Endothelial cell of umbilical vein (primary cell): ENCODE results near the gene ZHX3. TPM values are rescaled to one million over a fixed set of nuclear protein-coding genes. Genes with fewer than 3 reads are reported as not detected.

Experiments used
- BruUV-seq: library from RNA; stranded (reverse); fragments of 400-500 nt; replicated peaks from 2 replicates; lab custom pipeline; 2021; lab: Mats Ljungman, UMichigan
- CTCF ChIA-PET: fragments of 300-600, 350-600 bp; sonication (Branson Sonifier 250); formaldehyde crosslinking; loops from one replicate; lab custom pipeline; 2021; ENCODE audit warnings: antibody characterized with exemption, inconsistent platforms; lab: Charles Lee
- POLR2A ChIA-PET: fragments of 300-600, 350-600 bp; sonication (Branson Sonifier 250); formaldehyde crosslinking; loops from one replicate; lab custom pipeline; 2021; ENCODE audit warnings: antibody characterized with exemption, inconsistent platforms; lab: Charles Lee
- DNase-seq: peaks from one replicate; pipeline ENCODE4 v3.0.0-alpha.2; 2011; ENCODE audit warnings: low read depth, low spot score
- FAIRE-seq: peaks from 2 replicates; lab custom pipeline; 2011; peaks lifted over from hg19 to GRCh38; lab: Jason Lieb, UNC
- H2AFZ ChIP-seq: 2 replicates; pipeline ENCODE4 v1.6.0; 2012; ENCODE audit warnings: low read depth, low read length, control low read depth, inconsistent platforms
- H3K27ac ChIP-seq: 2 replicates; pipeline ENCODE4 v1.5.1; 2011; ENCODE audit warnings: low read depth, mild to moderate bottlenecking, control low read depth, low read length, moderate library complexity; ENCODE audit not compliant: insufficient read depth
- H3K27me3 ChIP-seq, 2 experiments: 2 replicates each; pipeline versions ENCODE4 v1.6.0 to v1.6.1; 2011; ENCODE audit warnings: low read length in 2 of 2, mixed read lengths in 1 of 2; ENCODE audit not compliant: control insufficient read depth in 2 of 2, insufficient read depth in 2 of 2
- H3K36me3 ChIP-seq, 2 experiments: 2 replicates in 1 of 2; 3 replicates in 1 of 2; pipeline ENCODE4 v1.5.1; 2011; ENCODE audit warnings: low read length in 2 of 2, mild to moderate bottlenecking in 1 of 2, moderate library complexity in 1 of 2; ENCODE audit not compliant: control insufficient read depth in 2 of 2, insufficient read depth in 2 of 2; ENCODE audit errors: extremely low read depth in 1 of 2
- H3K4me1 ChIP-seq: 3 replicates; pipeline ENCODE4 v1.5.1; 2011; ENCODE audit warnings: mild to moderate bottlenecking, low read length; ENCODE audit not compliant: control insufficient read depth, insufficient read depth; ENCODE audit errors: extremely low read depth
- H3K4me2 ChIP-seq: 2 replicates; pipeline ENCODE4 v1.6.1; 2011; ENCODE audit warnings: low read length, control low read depth, mixed read lengths; ENCODE audit not compliant: insufficient read depth
- H3K4me3 ChIP-seq, 3 experiments: fragments of 200-600 bp in 1 of 3; sonication (generic), shearing (Covaris generic) in 1 of 3; replicated peaks in 1 of 3; 2 replicates each; pipeline ENCODE4 v1.5.1; 2011 to 2016; ENCODE audit warnings: control low read depth in 3 of 3, low read length in 3 of 3, mild to moderate bottlenecking in 2 of 3, inconsistent platforms in 1 of 3, low read depth in 1 of 3, moderate library complexity in 1 of 3; ENCODE audit not compliant: insufficient read depth in 1 of 3
- H3K79me2 ChIP-seq: 2 replicates; pipeline ENCODE4 v1.6.0; 2012; ENCODE audit warnings: low read length, inconsistent platforms; ENCODE audit not compliant: control insufficient read depth, insufficient read depth
- H3K9ac ChIP-seq: replicated peaks from 2 replicates; pipeline ENCODE3; 2011; ENCODE audit warnings: low read length, control low read depth; ENCODE audit not compliant: insufficient read depth; ENCODE audit errors: extremely low read depth
- H3K9me1 ChIP-seq: replicated peaks from 3 replicates; pipeline ENCODE4 v1.6.0; 2011; ENCODE audit warnings: mild to moderate bottlenecking, low read length; ENCODE audit not compliant: control insufficient read depth, insufficient read depth; ENCODE audit errors: extremely low read depth
- H3K9me3 ChIP-seq: replicated peaks from 2 replicates; pipeline ENCODE4 v1.5.1; 2012; ENCODE audit warnings: low read length, inconsistent platforms; ENCODE audit not compliant: control insufficient read depth, insufficient read depth
- H4K20me1 ChIP-seq: replicated peaks from 2 replicates; pipeline ENCODE3; 2011; ENCODE audit warnings: mild to moderate bottlenecking, low read length; ENCODE audit not compliant: control insufficient read depth, insufficient read depth; ENCODE audit errors: extremely low read depth
- EZH2 ChIP-seq: IDR thresholded peaks from 2 replicates; pipeline ENCODE4 v1.6.1; 2012; ENCODE audit warnings: borderline replicate concordance, low read depth, mild to moderate bottlenecking, moderate library complexity, low read length, inconsistent platforms; ENCODE audit not compliant: severe bottlenecking
- FOS ChIP-seq: IDR thresholded peaks from 2 replicates; pipeline ENCODE4 v1.6.1; 2011; ENCODE audit warnings: mild to moderate bottlenecking, low read length, moderate library complexity, borderline replicate concordance; ENCODE audit not compliant: insufficient read depth
- GATA2 ChIP-seq: IDR thresholded peaks from 2 replicates; pipeline ENCODE4 v1.7.0; 2011; ENCODE audit warnings: low read depth, mild to moderate bottlenecking, moderate library complexity, mixed read lengths, low read length; ENCODE audit not compliant: insufficient read length, insufficient read depth
- JUN ChIP-seq: IDR thresholded peaks from 2 replicates; pipeline ENCODE4 v1.6.1; 2011; ENCODE audit warnings: borderline replicate concordance, low read depth; ENCODE audit not compliant: insufficient read length, insufficient read depth
- MAX ChIP-seq: IDR thresholded peaks from 2 replicates; pipeline ENCODE4 v1.6.1; 2011; ENCODE audit not compliant: insufficient read depth, insufficient read length
- MYC ChIP-seq: IDR thresholded peaks from one replicate; pipeline ENCODE4 v1.6.1; 2011; ENCODE audit warnings: mild to moderate bottlenecking, low read depth, low read length
- POLR2A ChIP-seq: IDR thresholded peaks from 2 replicates; pipeline ENCODE4 v1.6.1; 2012; ENCODE audit warnings: low read depth, mild to moderate bottlenecking, control low read depth, low read length
- POLR2AphosphoS5 ChIP-seq: IDR thresholded peaks from 2 replicates; pipeline ENCODE4 v1.6.1; 2012; ENCODE audit warnings: low read depth, mild to moderate bottlenecking, control low read depth, low read length, moderate library complexity; ENCODE audit not compliant: insufficient read depth
- dilution Hi-C: fragments of 300-500 bp; cut with MboI; formaldehyde crosslinking; loops from one replicate; pipeline ENCODE4 v1.15.0; 2019; ENCODE audit warnings: low sequenced_read_pairs; ENCODE audit not compliant: extremely low pct_ligation_motif_present
- intact Hi-C: fragments of 100-400 bp; cut with micrococcal nuclease; formaldehyde crosslinking; loops from one replicate; pipeline ENCODE4 v1.10.0; 2022
- polyA plus RNA-seq, 4 experiments: library from polyadenylated mRNA; depleted of rRNA in 3 of 4; stranded (reverse) in 3 of 4; unstranded in 1 of 4; fragments of >200 nt; gene quantifications; 2 replicates each; pipeline versions ENCODE4 v1.2.1 to v1.2.3, GENCODE V29; 2011 to 2012; ENCODE audit warnings: missing spikeins in 1 of 4
- total RNA-seq: library from RNA; stranded (reverse); gene quantifications from 2 replicates; pipeline ENCODE4 v1.2.3, GENCODE V29; 2021
- TF ChIP-seq, protein P1 (sequence below), 2 donors: IDR thresholded peaks; 1 replicate in 1 of 2; 2 replicates in 1 of 2; pipeline ENCODE4 v1.5.1; 2011; ENCODE audit warnings: low read length in 2 of 2, mild to moderate bottlenecking in 2 of 2, moderate library complexity in 2 of 2, control low read depth in 1 of 2, inconsistent platforms in 1 of 2, low read depth in 1 of 2; ENCODE audit not compliant: insufficient read depth in 1 of 2; ENCODE audit errors: extremely low read depth in 1 of 2

Gene ZHX3
- total and polyA plus RNA-seq, 2 donors (not counting 3 experiments of a cell fraction or from before 2014, with no cell fraction given), result 7.4 to 17.8 TPM

DNA sequence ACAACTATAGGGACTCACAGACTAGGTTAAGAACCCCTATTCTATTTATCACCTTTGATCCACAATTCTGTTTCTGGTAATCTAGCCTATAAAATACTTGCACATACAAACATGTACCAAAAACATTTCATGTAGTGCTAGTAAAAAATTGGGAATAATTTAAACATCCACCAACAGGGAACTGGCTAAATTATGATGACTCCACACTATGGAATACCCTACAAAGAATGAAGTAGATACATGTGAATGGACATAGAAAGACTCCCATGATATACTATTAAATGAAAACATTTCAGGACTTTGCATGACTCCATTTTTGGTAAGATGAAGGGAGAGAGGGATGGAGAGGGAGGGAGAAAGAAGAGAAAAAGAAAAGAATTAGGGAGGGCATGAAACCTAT, 58.2 kb downstream of the ZHX3 start:
- ChIA-PET CTCF (interaction anchor here (1.0 kb wide), 1 partner anchor 9 kb away, joined by 3 read pairs; no protein-coding TSS in a partner anchor), POLR2A (no interaction called here)
- Histone ChIP-seq H3K4me1 (no peaks in the 10 kb centered on the region), H3K4me3 (no peak overlapping the region), H2AFZ (no peak overlapping the region), H3K4me2 (no peak overlapping the region), H3K9me1 (no peaks in the 10 kb centered on the region), H3K27me3 (no peaks in the 10 kb centered on the region), H3K27ac (no peak overlapping the region), H3K36me3 (no peaks in the 10 kb centered on the region), H3K9ac (no peak overlapping the region), H3K9me3 (no peaks in the 10 kb centered on the region), H4K20me1 (no peaks in the 10 kb centered on the region), H3K79me2 (no peaks in the 10 kb centered on the region)
- dilution Hi-C loops (no loop called here), intact Hi-C loops (no loop called here)
- TF ChIP-seq POLR2A, result no peak
- no peak for TF ChIP-seq POLR2AphosphoS5
- no peak for TF ChIP-seq JUN
- TF ChIP-seq GATA2, result no peak
- TF ChIP-seq MAX, result no peak
- TF ChIP-seq MYC, result no peak
- FAIRE-seq (no peak), DNase-seq (no peak)
- BruUV-seq, result no TSS peak

- ChIA-PET POLR2A (no interaction called here), CTCF (interaction anchor here (1.0 kb wide), 1 partner anchor 8 kb away, joined by 3 read pairs; no protein-coding TSS in a partner anchor)
- TF ChIP-seq POLR2AphosphoS5 (no peak), MYC (no peak), FOS (no peak), JUN (no peak), EZH2 (no peak), MAX (no peak), POLR2A (no peak), GATA2 (no peak)
- TF ChIP-seq, protein P1, sequence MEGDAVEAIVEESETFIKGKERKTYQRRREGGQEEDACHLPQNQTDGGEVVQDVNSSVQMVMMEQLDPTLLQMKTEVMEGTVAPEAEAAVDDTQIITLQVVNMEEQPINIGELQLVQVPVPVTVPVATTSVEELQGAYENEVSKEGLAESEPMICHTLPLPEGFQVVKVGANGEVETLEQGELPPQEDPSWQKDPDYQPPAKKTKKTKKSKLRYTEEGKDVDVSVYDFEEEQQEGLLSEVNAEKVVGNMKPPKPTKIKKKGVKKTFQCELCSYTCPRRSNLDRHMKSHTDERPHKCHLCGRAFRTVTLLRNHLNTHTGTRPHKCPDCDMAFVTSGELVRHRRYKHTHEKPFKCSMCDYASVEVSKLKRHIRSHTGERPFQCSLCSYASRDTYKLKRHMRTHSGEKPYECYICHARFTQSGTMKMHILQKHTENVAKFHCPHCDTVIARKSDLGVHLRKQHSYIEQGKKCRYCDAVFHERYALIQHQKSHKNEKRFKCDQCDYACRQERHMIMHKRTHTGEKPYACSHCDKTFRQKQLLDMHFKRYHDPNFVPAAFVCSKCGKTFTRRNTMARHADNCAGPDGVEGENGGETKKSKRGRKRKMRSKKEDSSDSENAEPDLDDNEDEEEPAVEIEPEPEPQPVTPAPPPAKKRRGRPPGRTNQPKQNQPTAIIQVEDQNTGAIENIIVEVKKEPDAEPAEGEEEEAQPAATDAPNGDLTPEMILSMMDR (IDR thresholded peaks at IDR 0.05; ENCODE audit: extremely low read depth in 1 of 2, insufficient read depth in 1 of 2, low read depth in 1 of 2, low read length in 2 of 2), result no peak
- Histone ChIP-seq H3K4me3 (no peak overlapping the region), H3K9ac (no peak overlapping the region), H4K20me1 (no peaks in the 10 kb centered on the region), H3K27ac (no peak overlapping the region), H3K9me1 (no peaks in the 10 kb centered on the region), H3K9me3 (no peaks in the 10 kb centered on the region), H3K36me3 (no peaks in the 10 kb centered on the region), H3K4me2 (no peak overlapping the region), H3K4me1 (no peaks in the 10 kb centered on the region), H3K27me3 (no peaks in the 10 kb centered on the region), H2AFZ (no peak overlapping the region), H3K79me2 (no peaks in the 10 kb centered on the region)
- BruUV-seq, result no TSS peak
- intact Hi-C loops (no loop called here), dilution Hi-C loops (no loop called here)
- no peak for DNase-seq
- FAIRE-seq, result no peak
Measured at GRCh38 chr20:41258474-41258873, 59.1 kb downstream of the ZHX3 start.
